Measurements from ENCODE around the gene PRKN. TPM values are rescaled to one million over a fixed set of nuclear protein-coding genes. Genes with fewer than 3 reads are reported as not detected.

Gene PRKN
- total RNA-seq, 1 donor from 2014 or later = 7.0 TPM

DNA sequence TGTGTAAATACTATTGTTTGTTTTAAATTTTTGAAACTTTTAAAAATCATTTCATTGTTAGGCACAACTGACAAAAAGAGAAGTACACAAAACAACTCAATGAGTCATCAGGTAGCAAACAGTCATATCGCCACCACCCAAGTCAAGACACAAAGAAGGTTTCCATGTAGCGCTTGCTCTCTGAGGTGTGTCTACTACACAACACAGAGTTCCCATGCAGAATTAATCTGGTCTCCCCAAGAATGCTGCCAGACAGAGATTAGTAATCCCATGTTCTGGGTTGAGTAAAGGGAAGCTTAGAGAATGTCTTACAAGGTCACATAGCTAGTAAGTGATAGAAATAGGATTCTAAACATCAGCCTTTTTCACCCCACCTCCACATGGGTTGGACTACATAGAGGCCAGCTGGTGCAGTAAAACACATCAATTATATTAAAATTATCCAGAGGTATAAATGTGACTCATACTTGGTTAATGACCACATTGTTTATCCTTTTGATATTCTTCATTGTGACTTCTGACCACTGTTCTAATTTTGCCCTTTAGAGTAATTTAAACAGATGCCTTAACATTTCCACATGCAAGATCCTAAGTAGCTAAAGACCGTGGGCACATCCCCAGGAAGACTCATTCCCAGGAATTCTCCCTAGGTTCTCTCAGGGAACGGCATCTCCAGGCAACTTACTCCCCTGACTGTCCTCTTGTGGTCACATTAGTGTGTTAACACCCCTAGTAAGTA lies 413.5 kb downstream of the PRKN start:
- TF ChIP-seq, protein P1, sequence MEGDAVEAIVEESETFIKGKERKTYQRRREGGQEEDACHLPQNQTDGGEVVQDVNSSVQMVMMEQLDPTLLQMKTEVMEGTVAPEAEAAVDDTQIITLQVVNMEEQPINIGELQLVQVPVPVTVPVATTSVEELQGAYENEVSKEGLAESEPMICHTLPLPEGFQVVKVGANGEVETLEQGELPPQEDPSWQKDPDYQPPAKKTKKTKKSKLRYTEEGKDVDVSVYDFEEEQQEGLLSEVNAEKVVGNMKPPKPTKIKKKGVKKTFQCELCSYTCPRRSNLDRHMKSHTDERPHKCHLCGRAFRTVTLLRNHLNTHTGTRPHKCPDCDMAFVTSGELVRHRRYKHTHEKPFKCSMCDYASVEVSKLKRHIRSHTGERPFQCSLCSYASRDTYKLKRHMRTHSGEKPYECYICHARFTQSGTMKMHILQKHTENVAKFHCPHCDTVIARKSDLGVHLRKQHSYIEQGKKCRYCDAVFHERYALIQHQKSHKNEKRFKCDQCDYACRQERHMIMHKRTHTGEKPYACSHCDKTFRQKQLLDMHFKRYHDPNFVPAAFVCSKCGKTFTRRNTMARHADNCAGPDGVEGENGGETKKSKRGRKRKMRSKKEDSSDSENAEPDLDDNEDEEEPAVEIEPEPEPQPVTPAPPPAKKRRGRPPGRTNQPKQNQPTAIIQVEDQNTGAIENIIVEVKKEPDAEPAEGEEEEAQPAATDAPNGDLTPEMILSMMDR (IDR thresholded peaks at IDR 0.05; ENCODE audit: partially characterized antibody, unreplicated experiment) = no peak
- no peak for DNase-seq
- H3K4me3 Mint-ChIP-seq (ENCODE audit: unreplicated experiment) = no peak overlapping the region
- no peaks in the 10 kb centered on the region for H3K4me1 Mint-ChIP-seq (ENCODE audit: low read depth, unreplicated experiment)
- no peaks in the 10 kb centered on the region for H3K27me3 Mint-ChIP-seq (ENCODE audit: unreplicated experiment)
- H3K9me3 Mint-ChIP-seq (ENCODE audit: unreplicated experiment) = peaks cover 2% of the 10 kb centered on the region
- H3K27ac Mint-ChIP-seq (ENCODE audit: unreplicated experiment) = no peak overlapping the region
- H3K36me3 Mint-ChIP-seq (ENCODE audit: unreplicated experiment) = no peaks in the 10 kb centered on the region

- TF ChIP-seq, protein P1 (IDR thresholded peaks at IDR 0.05; ENCODE audit: partially characterized antibody, unreplicated experiment) = no peak
- H3K4me3 Mint-ChIP-seq (ENCODE audit: unreplicated experiment) = no peak overlapping the region
Observed at GRCh38 chr6:162307865-162308264, 419.7 kb downstream of the PRKN start.

DNA sequence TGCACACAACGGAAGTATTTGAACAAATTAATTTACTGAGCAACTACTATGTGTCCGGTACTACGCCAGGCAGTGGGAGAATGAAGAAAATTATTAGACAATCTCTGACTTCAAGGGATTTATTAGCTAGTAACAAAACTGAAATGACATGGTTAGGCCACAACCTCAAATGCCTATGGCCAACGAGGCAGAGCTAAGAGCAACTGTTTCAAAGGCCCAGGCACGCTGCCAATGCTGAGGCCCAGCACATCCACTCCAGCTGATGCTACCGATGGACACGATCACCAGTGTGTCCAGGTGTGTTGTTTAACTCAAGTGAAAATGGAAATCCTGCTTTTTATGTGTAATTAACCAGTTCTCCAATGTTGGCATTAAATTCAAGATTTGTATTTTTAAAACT lies 420.9 kb downstream of the PRKN start:
- H3K27me3 Mint-ChIP-seq (ENCODE audit: unreplicated experiment) = no peaks in the 10 kb centered on the region
- TF ChIP-seq, protein P1 (IDR thresholded peaks at IDR 0.05; ENCODE audit: partially characterized antibody, unreplicated experiment) = no peak

More at GRCh38 chr6:162307865-162308264, 419.7 kb downstream of the PRKN start:
- Mint-ChIP-seq H3K27me3 (ENCODE audit: unreplicated experiment) (no peaks in the 10 kb centered on the region), H3K4me1 (ENCODE audit: low read depth, unreplicated experiment) (no peaks in the 10 kb centered on the region), H3K9me3 (ENCODE audit: unreplicated experiment) (peaks cover 2% of the 10 kb centered on the region), H3K36me3 (ENCODE audit: unreplicated experiment) (no peaks in the 10 kb centered on the region), H3K27ac (ENCODE audit: unreplicated experiment) (no peak overlapping the region)
- DNase-seq = no peak

GRCh38 chr6:162301128-162301527 lies 426.4 kb downstream of the PRKN start:
- DNase-seq = no peak
- no peaks in the 10 kb centered on the region for H3K9me3 Mint-ChIP-seq (ENCODE audit: unreplicated experiment)
- peaks cover 4% of the 10 kb centered on the region for H3K4me1 Mint-ChIP-seq (ENCODE audit: low read depth, unreplicated experiment)
- TF ChIP-seq, protein P1 (IDR thresholded peaks at IDR 0.05; ENCODE audit: partially characterized antibody, unreplicated experiment) = no peak
- no peak overlapping the region for H3K27ac Mint-ChIP-seq (ENCODE audit: unreplicated experiment)
- no peaks in the 10 kb centered on the region for H3K27me3 Mint-ChIP-seq (ENCODE audit: unreplicated experiment)
- H3K4me3 Mint-ChIP-seq (ENCODE audit: unreplicated experiment) = no peak overlapping the region
- H3K36me3 Mint-ChIP-seq (ENCODE audit: unreplicated experiment) = no peaks in the 10 kb centered on the region

More for the DNA sequence above, 420.9 kb downstream of the PRKN start:
- no peak overlapping the region for H3K27ac Mint-ChIP-seq (ENCODE audit: unreplicated experiment)
- peaks cover 2% of the 10 kb centered on the region for H3K9me3 Mint-ChIP-seq (ENCODE audit: unreplicated experiment)
- H3K4me1 Mint-ChIP-seq (ENCODE audit: low read depth, unreplicated experiment) = no peaks in the 10 kb centered on the region
- H3K4me3 Mint-ChIP-seq (ENCODE audit: unreplicated experiment) = no peak overlapping the region
- DNase-seq = no peak
- H3K36me3 Mint-ChIP-seq (ENCODE audit: unreplicated experiment) = no peaks in the 10 kb centered on the region

DNA sequence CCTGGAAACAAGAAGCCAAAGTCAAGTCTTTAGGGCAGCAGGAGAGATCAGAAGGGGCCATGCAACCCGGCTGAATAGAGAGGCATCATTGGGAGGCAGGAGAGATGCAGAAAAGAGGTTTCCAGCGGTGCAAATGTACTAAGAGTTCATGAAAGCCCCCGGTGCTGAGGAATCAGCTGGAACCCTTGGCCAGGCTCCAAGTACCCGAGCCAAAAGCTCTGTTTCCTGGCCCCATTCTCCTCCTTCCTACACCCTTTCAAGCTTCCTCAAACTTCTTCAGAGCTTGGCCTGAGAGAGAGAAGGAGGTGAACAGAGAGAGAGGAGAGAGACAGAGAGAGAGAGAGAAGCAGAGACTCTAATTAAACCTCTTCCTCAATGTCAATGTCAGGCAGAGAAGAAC lies 433.5 kb downstream of the PRKN start:
- no peak overlapping the region for H3K27ac Mint-ChIP-seq (ENCODE audit: unreplicated experiment)
- H3K27me3 Mint-ChIP-seq (ENCODE audit: unreplicated experiment) = peaks cover 2% of the 10 kb centered on the region
- TF ChIP-seq, protein P1 (IDR thresholded peaks at IDR 0.05; ENCODE audit: partially characterized antibody, unreplicated experiment) = no peak
- H3K4me3 Mint-ChIP-seq (ENCODE audit: unreplicated experiment) = no peak overlapping the region
- H3K9me3 Mint-ChIP-seq (ENCODE audit: unreplicated experiment) = no peaks in the 10 kb centered on the region
- H3K4me1 Mint-ChIP-seq (ENCODE audit: low read depth, unreplicated experiment) = peaks cover 4% of the 10 kb centered on the region
- no peak for DNase-seq
- no peaks in the 10 kb centered on the region for H3K36me3 Mint-ChIP-seq (ENCODE audit: unreplicated experiment)
